ENCODE data around the gene KRTAP10-5.

GRCh38 chr21:44529503-44530125, 50.8 kb downstream of the KRTAP10-5 start:
- TF ChIP-seq CTCF (IDR thresholded peaks at IDR 0.05) (no peak), REST (IDR thresholded peaks at IDR 0.05; ENCODE audit: insufficient read depth in 1 of 2, low read depth in 2 of 2, low read length in 1 of 2) (no peak), SIN3A (IDR thresholded peaks at IDR 0.05; ENCODE audit: borderline replicate concordance, insufficient read depth, low read depth, low read length) (no peak), POLR2AphosphoS5 (IDR thresholded peaks at IDR 0.05; ENCODE audit: low read depth, low read length) (no peak), TCF7L2 (IDR thresholded peaks at IDR 0.05; ENCODE audit: low read depth, low read length) (no peak)
